ENCODE data around the gene CMPK1.
"Not testable (repeated sequence)": the region's sequence is repeated elsewhere in the genome, so short reads cannot be mapped to it uniquely, and the experiment has no call there.

The CMPK1 gene

GRCh38 chr1:47317841-47318240 lies 15.7 kb upstream of the CMPK1 start:
- DNase-seq (ENCODE audit: low read depth), result no peak
- no peak for TF ChIP-seq CTCF (conservative IDR thresholded peaks at IDR 0.05; ENCODE audit: low read depth, low read length)
- H3K4me3 ChIP-seq (ENCODE audit: low read length), result no peak overlapping the region

- H3K4me3 ChIP-seq (ENCODE audit: low read length); DNase-seq (ENCODE audit: low read depth): not testable (repeated sequence)
Observed at GRCh38 chr1:47319968-47320367, 13.6 kb upstream of the CMPK1 start.

- no peak for DNase-seq (ENCODE audit: low read depth)
- TF ChIP-seq CTCF (conservative IDR thresholded peaks at IDR 0.05; ENCODE audit: low read depth, low read length), result no peak
- no peak overlapping the region for H3K4me3 ChIP-seq (ENCODE audit: low read length)
Observed at GRCh38 chr1:47323599-47324031, 10.0 kb upstream of the CMPK1 start.

- TF ChIP-seq CTCF (conservative IDR thresholded peaks at IDR 0.05; ENCODE audit: low read depth, low read length), result no peak
- DNase-seq (ENCODE audit: low read depth), result no peak
- no peak overlapping the region for H3K4me3 ChIP-seq (ENCODE audit: low read length)
Observed at GRCh38 chr1:47324682-47325081, 8.9 kb upstream of the CMPK1 start.

GRCh38 chr1:47325528-47325927 lies 8.1 kb upstream of the CMPK1 start:
- DNase-seq (ENCODE audit: low read depth), result no peak
- no peak overlapping the region for H3K4me3 ChIP-seq (ENCODE audit: low read length)
- no peak for TF ChIP-seq CTCF (conservative IDR thresholded peaks at IDR 0.05; ENCODE audit: low read depth, low read length)

GRCh38 chr1:47326271-47326670 lies 7.3 kb upstream of the CMPK1 start:
- H3K4me3 ChIP-seq (ENCODE audit: low read length), result no peak overlapping the region
- DNase-seq (ENCODE audit: low read depth), result no peak
- no peak for TF ChIP-seq CTCF (conservative IDR thresholded peaks at IDR 0.05; ENCODE audit: low read depth, low read length)

GRCh38 chr1:47328992-47329391 lies 4.6 kb upstream of the CMPK1 start:
- no peak overlapping the region for H3K4me3 ChIP-seq (ENCODE audit: low read length)
- TF ChIP-seq CTCF (conservative IDR thresholded peaks at IDR 0.05; ENCODE audit: low read depth, low read length), result no peak
- no peak for DNase-seq (ENCODE audit: low read depth)

GRCh38 chr1:47330212-47330611 lies 3.4 kb upstream of the CMPK1 start:
- TF ChIP-seq CTCF (conservative IDR thresholded peaks at IDR 0.05; ENCODE audit: low read depth, low read length), result no peak
- no peak overlapping the region for H3K4me3 ChIP-seq (ENCODE audit: low read length)
- no peak for DNase-seq (ENCODE audit: low read depth)

Data from retinal pigment epithelial cell (primary cell).